ENCODE results near the gene FBXO38.

Gene FBXO38

DNA sequence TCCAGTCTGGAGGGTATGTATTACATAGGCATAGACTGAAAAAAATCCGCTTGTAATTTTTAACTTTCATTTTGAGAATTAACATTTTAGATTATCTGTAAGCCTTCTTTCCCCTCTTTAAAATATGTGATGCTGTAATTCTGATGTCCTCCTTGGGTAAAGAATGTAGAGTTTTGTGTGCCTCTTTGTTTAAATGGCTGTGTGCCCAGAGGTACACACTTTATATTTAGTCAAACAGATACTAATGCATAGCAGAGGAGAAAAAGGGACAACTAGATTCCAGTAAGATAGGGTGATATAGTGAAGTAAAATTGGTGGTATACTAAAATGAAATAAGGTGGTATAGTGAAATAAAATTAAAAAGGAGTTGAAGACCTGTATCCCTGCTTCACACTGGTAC lies 1.3 kb downstream of the FBXO38 start:
- FAIRE-seq (no peak), DNase-seq (ENCODE audit: low spot score) (no peak)

DNA sequence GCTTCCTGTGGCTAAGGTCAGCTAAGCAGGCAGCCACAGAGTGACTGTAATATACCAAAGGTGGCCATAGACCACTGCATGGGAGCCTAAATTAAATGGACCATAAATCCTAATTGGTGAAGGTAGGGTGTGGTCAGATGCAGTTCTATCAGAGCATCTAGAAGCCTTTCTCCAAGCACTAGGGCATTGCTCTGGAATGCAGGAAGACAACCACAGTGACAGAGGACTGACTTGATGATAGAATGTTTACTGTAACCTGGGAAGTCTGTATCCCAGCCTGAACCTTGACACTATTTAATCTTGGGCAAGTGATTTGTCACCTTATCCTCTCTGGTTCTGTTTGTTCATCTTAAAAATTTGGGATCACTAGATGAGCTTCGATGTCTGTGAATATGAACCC lies 2.3 kb downstream of the FBXO38 start:
- DNase-seq (ENCODE audit: low spot score) (peak; percentile 48), FAIRE-seq (no peak)

DNA sequence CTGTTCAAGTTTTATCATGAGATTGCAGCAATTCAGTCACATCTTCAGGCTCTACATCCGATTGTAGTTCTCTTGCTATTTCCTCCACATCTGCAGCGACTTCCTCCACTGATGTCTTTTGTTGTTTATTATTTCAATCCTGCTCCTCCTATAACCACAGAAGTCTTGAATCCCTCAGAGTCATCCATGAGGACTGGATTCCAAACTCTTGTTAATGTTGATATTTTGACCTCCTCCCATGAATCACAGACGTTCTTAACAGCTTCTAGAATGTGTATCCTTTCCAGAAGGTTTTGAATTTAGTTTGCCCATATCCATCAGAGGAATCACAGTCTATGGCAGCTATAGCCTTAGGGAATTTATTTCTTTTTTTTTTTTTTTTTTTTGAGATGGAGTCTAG lies 3.6 kb downstream of the FBXO38 start:
- FAIRE-seq (no peak), DNase-seq (ENCODE audit: low spot score) (no peak)

DNA sequence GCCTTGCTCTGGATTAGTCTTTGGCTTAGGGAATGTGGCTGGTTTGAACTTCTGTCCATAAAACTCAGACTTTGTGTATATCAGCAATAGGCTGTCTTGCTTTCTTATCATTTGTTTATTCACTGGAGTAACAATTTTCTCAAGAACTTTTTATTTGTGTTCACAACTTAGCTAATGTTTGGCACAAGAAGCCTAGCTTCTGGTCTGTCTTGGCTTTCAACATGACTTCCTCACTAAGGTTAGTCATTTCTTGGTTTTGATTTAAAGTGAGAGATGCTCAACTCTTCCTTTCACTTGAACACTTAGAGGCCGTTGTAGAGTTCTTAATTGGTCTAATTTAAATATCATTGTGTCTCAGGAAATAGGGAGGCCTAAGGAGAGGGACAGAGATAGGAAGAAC lies 4.9 kb downstream of the FBXO38 start:
- FAIRE-seq (no peak), DNase-seq (ENCODE audit: low spot score) (no peak)

DNA sequence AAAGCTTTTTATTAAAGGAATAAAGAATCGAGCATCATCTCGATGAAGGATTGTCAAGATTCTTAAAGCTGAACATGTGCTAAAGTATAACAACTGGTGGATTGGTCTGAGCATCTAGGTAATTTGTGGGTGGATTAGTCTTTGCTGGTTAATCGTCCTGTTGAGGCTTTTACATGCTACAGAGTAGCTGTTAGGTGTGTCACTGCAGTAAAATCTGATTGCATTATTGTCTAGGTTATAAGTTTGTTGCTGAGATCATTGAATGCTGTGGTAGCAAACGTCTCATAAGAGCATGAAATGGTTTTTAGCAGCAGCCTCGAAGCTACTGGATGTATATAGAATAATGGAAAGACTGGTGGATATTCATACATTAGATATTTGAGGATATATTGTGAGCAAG lies 7.2 kb downstream of the FBXO38 start:
- FAIRE-seq = no peak

DNA sequence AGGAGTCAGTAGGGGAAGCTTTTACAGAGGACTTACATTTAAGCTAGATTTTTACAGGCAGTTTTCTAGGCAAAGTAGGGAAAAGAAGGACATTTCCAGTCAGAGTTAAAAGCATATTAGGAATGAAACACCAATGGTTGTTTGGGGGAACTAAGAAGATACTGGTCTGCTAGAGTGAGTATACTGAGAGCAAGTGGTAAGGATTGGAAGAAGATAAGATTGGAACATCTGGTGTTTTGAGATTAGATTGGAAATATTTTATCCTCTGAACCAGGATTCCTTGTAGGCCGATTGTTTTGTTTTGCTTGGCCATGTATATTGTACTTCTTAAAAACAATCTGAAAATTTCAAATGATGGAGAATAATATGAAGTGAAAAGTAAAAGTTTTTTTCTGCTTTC lies 7.7 kb downstream of the FBXO38 start:
- FAIRE-seq (no peak), DNase-seq (ENCODE audit: low spot score) (no peak)

More for the DNA sequence above, 7.2 kb downstream of the FBXO38 start:
- no peak for DNase-seq (ENCODE audit: low spot score)

DNA sequence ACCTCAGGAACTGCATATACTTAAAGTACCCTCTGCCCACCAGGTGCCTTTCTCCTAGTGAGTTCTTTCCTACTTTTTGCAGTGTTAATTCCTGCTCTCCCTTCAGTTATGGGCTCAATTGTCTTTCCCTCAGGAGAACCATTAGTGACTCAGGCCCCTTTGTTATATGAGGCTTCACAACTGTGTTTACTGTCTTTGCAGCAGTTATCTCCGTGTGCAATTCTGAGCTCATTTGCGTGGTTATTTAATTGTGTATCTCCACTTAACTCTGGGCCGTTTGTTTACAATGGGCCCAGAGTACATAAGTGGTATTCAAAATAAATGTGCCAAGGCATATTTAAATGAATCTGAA lies 9.6 kb downstream of the FBXO38 start:
- FAIRE-seq (no peak), DNase-seq (ENCODE audit: low spot score) (no peak)

DNA sequence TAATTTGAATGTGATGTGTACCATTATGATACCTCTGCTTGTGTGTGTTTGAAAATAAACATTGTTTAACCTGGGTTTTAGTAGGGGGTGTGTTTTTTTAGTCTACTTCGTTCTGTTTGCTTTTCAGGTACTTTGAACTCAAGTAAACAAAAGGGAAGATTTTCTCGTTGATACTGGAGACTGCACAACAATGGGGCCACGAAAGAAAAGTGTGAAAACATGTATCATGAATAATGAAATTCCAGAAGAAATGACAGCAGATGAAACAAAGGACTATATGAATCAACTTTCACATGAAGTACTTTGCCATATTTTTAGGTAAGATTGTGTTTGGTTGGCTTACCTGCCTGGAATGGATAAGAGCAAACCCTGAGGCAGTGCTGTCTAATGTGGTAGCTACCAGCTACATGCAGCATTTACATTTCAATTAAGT lies 10.8 kb downstream of the FBXO38 start:
- FAIRE-seq = no peak
- no peak for DNase-seq (ENCODE audit: low spot score)

DNA sequence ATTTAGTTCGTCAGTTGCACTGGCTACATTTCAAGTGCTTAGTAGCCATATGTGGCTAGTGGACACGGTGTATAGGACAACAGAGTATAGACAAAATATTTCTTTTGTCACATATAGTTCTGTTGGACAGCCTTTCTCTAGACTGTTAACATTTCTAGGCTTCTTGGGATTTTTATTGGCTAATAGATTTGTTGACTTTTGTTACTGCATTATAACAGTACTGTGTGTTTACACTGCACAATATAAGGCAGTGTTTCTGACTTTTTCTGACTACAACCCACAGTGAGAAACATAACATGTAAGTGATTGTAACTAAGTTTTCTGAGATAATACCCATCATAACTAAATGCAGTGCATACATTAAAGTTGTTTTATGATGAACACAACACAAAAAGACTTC lies 11.3 kb downstream of the FBXO38 start:
- FAIRE-seq = no peak

DNA sequence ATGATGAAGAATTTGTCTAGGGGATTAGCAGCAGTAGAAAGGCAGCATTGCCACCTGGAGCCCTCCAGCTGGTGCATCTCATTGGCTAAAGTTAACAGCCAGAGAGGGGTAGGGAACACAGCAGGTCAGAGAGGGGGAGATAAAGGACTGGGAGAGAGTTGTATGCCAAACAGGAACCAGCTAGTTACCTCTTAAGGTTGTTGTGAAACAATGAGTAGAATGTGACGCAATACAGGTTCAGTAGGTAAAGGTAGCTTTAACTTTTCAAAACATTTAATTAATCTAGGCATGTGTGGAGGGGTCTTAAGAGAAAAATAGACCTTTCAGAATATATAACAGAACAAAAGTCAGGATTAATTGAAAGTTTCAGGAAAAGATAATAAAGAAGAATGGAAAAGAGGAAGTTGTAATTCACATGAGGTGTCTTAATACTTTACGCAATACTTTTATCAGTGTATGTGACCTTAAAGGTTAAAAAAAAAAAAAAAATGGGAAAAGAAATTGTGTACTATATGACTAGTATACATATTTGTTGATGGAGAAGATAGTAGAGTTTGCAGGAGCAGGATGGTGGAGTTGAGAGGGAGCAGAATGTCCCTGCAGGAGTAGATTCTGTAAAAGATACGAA lies 14.3 kb downstream of the FBXO38 start:
- DNase-seq (ENCODE audit: low spot score) = no peak
- FAIRE-seq = no peak

More for the DNA sequence above, 11.3 kb downstream of the FBXO38 start:
- no peak for DNase-seq (ENCODE audit: low spot score)

DNA sequence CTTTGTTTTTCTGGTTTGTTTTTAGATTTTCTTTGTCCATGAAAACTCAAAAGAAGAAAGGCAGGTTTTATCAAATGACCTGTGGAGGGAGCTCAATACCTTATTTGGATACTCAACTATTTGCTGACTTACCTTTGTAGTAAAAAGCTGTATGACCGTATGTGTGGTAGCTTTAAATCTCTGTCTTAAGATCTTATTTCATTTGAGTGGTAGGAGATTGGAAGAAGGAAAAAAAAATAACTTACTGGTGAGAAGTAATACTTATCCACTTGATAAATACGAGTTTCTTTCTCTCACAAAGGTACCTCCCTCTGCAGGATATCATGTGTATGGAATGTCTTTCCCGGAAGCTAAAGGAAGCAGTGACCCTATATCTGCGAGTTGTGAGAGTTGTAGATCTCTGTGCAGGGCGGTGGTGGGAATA lies 15.0 kb downstream of the FBXO38 start:
- FAIRE-seq = no peak

DNA sequence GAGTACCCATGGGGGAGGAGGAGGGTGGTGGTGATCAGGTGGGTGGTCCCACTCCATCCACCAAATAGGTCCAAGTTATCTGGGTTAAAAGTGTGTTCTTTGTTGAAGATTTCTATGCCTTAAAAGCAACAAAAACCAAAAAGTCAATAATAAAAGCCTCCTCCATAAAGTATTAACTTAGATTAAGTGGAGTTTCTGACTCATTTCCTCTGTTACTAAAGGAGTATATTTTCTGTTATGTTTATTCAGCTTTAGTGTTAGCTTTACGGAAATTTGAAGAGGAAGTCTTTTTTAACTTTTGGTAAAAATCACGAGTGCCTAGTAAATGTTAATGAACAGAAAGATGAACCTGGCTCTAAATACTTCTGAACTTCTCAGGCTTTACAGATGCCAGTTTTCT lies 17.8 kb downstream of the FBXO38 start:
- DNase-seq (ENCODE audit: low spot score) = no peak

More for the DNA sequence above, 15.0 kb downstream of the FBXO38 start:
- DNase-seq (ENCODE audit: low spot score) = no peak

DNA sequence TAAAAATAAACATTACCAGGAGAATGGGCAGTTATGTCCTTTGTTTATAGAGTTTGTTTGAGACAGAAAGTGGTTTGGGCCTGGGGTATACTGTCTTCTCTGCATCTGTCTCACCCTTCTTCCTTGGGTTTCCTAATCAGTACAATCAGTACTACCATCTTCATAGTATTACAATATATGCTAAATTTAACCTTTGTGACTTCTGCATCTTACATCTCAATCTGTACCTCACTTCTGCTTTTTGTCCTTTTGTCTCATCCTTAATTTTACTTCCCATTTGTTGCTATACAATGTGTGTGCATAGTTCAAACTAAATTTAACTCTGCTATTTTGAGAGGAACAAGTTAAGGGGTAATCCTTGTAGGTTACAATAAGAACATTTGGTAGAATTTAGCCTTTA lies 19.6 kb downstream of the FBXO38 start:
- FAIRE-seq (no peak), DNase-seq (ENCODE audit: low spot score) (no peak)

More for the DNA sequence above, 17.8 kb downstream of the FBXO38 start:
- FAIRE-seq = no peak

DNA sequence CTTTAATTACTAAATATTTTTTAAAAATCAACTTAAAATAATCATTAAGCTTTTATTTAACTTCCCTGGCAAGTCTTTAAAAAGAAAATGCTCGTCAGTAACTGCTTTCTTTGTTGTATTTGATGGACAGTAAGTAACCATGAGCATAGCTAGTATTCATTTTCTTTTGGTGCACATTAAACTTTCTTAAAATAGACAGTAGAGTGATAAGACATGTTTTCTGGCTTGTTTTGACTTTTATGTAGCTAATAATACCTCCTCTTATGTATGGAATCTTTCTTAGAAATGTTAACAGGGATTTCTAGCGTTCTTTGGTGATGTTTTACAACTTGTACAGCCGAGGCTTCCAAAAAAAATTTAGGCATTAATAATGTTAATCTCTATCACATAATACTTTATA lies 22.6 kb downstream of the FBXO38 start:
- no peak for FAIRE-seq
- DNase-seq (ENCODE audit: low spot score) = no peak

DNA sequence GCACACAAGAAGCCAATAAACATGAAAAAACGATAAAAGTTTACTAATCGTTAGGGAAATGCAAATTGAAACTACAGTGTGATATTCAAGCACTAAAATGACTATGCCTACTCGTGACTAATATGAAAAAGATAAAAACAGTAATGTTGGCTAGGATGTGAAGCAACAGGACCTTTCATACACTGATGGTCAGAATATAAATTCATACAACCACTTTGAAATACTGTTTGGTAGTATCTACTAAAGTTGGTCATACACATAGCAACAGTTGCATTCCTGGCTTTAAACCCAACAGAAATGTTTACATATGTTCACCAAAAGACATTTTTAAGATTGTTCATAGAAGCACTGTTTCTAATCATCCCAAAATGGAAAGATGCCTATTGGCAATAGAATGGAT lies 24.3 kb downstream of the FBXO38 start:
- FAIRE-seq (no peak), DNase-seq (ENCODE audit: low spot score) (no peak)

DNA sequence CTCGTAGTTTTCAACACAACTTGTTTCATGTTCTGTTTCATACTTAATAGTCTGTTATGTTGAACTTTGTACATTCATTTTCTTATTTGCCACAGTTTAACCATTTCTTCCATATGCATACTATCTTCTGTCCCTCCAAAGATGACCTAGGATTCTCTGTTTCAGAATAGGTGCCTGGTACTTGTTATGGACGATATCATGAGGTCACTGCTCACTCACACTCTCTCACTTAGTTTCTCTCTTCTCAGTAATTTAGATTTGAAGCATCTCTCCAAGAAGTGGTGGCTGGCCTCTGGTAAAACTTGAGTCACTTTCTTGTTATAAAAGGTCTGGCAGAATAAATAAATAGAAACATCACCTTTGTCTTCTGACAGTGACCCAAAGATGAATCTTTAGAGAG lies 28.4 kb downstream of the FBXO38 start:
- no peak for FAIRE-seq
- DNase-seq (ENCODE audit: low spot score) = no peak

DNA sequence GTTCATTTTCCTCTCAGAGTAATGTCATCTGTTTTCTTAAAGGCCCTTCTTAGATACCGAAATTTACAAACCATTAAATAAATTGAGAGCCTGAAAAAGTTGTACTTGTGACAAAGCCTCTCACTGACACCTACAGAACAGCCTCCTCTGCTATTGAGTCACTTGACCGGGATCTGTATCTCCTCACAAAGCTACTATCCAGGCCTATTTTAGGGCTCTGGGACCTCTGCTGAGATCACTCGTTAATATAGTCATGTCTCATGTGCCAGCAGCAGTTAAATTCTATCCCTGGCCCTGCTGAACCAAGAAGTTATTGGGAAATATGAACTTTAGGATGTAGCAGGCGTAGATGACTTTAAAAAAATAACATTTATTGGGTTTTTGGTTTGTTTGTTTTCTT lies 31.1 kb downstream of the FBXO38 start:
- DNase-seq (ENCODE audit: low spot score) (no peak), FAIRE-seq (no peak)

DNA sequence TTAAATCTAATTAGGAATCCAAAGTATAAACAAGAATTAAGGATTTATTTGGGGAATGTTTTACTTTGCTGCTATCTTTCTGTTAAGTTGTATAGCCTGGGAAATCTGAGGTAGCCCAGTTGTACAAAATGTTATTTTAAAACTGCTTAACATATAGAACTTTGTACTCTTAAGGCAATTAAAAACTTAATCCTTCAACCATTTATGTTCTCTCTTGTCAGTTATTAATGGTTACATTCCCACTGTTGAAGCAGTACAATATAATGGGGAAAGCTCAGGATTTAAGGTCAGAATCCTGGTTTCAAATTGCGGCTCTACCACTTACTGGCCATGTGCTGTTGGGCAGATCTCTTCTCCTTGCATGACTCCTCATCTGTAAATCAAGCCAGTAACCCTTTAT lies 32.7 kb downstream of the FBXO38 start:
- DNase-seq (ENCODE audit: low spot score) (no peak), FAIRE-seq (no peak)

DNA sequence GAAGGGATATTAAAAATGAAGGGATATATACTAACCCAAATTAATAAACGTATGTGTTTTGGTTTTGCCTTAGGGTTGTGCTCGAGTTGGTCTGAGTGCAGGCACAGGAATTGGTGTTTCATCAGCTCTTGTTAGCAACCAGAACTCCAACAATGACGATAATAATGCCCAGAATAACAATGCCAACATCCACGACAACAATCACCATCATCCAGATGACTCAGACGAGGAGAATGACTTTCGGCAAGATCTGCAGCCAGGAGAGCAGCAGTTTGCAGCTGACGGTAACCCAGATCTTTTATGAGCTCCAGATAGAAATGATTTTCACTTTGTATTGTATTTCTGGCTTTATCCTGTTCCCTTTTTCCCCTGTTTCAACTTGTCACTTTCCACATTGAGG lies 33.2 kb downstream of the FBXO38 start:
- DNase-seq (ENCODE audit: low spot score) (peak; percentile 5), FAIRE-seq (no peak)

DNA sequence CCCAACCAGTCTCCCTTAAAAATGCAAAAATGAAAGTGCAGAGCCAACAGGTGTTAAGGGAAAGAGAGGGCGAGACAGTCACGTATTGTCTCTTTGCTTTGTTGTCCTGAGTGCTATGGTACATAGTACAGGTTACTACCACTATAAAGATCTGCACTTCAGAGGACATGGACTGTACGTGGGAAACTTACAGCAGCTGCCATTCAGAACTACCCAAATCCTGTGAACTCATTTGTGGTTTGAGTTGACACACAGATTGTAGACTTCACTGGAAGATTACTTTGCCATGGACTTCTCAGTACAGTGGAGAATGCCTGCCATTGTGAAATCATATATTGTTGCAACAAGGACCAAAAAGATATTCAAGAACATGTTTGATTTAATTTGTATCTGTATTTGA lies 34.8 kb downstream of the FBXO38 start:
- FAIRE-seq (no peak), DNase-seq (ENCODE audit: low spot score) (no peak)

DNA sequence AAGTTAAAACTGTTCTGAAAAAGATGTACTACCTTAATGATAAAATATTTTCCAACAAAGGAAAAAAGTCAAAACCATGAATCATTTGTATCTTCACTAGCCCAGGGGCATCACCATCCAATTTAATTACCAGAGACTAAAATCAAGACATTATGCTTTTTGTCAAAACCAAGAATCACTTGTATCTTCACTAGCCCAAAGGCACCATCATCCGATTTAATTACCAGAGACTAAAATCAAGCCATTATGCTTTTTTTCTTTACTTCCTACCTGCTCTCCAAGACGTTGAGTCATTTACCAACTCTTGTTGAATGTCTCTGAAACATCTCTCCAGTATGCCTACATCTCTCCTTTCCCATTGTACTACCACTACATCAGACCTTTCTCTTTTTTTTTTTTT lies 37.9 kb downstream of the FBXO38 start:
- FAIRE-seq (no peak), DNase-seq (ENCODE audit: low spot score) (no peak)

DNA sequence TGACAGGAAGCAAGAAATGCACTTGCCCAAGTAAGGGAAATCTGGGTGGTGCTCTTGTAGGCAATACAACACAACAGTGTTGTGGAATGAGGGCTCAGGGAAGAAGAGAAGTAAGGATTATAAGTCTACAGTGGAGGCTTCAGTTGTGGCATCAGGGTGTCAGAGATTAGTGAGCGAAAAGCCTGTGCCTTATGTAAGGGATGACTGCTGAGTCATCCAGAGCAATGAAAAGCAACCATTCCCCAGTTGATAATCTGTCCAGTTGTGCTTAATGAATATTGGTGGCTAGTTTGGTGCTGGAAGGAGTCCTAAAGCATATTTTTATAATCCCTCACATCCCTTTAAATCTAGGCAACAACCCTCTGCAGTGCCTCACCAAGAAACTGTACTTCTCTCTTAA lies 42.0 kb downstream of the FBXO38 start:
- FAIRE-seq (no peak), DNase-seq (ENCODE audit: low spot score) (no peak)

DNA sequence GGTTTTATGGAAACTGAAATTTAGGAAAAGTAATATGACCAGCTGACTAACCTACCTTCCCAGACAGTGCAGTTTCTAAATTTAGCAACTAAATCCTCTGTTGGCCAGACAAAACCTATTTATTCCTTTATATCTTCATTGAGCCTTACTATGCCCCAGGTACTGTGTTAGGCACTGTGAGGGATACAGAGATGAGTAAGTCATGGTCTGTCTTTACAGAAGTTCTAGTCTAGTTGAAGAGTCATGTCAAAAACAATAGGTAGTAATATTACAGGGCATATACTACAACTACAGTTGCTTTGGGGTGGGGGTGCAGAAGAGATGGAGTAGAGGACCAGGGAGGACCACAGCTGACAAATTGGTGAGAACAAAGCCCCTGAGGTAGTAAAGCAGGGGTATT lies 42.8 kb downstream of the FBXO38 start:
- FAIRE-seq = no peak

More for the DNA sequence above, 42.8 kb downstream of the FBXO38 start:
- DNase-seq (ENCODE audit: low spot score) = no peak

Measured in RCC 7860 (cell line).